GM21717 (cell line): ENCODE data around the gene FAM219B.

Experiments used
- ATAC-seq: cut with Tn5 transposase; IDR thresholded peaks from one replicate; pipeline ENCODE4 v1.9.1; 2021; ENCODE audit warnings: mild to moderate bottlenecking, moderate library complexity; ENCODE audit not compliant: unreplicated experiment

Gene FAM219B

DNA sequence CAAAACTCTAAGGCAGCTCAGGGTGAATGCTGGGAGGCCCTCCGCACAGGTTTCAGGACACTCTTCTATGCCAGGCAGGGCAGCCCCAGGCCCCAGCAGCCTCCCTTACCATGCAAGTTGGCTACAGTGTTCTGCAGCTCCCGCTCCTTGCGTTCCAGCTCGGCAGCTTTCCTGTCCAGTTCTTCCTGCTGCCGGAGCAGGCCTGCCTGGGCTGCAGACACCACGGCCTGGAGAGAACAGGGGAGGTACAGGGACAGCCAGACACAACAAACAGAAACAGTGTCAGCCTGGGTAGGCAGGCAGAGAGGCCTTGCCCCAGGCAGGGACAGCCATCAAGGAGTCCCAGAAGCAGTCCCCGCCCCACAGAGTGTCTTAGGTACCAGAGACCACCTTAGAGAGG lies 54.7 kb downstream of the FAM219B start:
- ATAC-seq = no peak

- no peak for ATAC-seq
Measured at GRCh38 chr15:74850393-74850792, 56.3 kb downstream of the FAM219B start.
